ENCODE data around the gene MED22.

DNA sequence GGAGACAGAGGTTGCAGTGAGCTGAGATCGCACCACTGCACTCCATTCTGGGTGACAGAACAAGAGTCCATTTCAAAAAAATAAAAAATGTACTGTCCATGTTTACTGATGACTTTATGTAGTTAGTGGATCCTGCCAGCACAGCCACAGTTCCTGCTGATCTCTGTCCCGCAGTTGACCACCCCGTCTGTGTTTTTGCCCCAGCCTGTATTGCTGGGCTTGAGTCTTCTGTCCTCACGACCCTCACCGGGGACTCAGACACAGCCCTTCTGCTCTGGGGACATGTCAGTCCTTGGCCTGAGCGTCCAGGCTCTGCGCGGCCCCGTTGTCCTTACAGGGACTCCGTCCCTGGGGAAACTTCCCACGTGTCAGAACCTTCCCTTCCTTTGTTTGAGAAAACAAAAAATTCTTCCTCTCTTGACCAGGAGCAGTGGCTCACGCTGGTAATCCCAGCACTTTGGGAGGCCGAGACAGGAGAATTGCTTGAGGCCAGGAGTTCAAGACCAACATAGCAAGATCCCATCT is 26.5 kb downstream of the MED22 start:
- TF ChIP-seq, protein P1, sequence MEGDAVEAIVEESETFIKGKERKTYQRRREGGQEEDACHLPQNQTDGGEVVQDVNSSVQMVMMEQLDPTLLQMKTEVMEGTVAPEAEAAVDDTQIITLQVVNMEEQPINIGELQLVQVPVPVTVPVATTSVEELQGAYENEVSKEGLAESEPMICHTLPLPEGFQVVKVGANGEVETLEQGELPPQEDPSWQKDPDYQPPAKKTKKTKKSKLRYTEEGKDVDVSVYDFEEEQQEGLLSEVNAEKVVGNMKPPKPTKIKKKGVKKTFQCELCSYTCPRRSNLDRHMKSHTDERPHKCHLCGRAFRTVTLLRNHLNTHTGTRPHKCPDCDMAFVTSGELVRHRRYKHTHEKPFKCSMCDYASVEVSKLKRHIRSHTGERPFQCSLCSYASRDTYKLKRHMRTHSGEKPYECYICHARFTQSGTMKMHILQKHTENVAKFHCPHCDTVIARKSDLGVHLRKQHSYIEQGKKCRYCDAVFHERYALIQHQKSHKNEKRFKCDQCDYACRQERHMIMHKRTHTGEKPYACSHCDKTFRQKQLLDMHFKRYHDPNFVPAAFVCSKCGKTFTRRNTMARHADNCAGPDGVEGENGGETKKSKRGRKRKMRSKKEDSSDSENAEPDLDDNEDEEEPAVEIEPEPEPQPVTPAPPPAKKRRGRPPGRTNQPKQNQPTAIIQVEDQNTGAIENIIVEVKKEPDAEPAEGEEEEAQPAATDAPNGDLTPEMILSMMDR (IDR thresholded peaks at IDR 0.05) = no peak
- TF ChIP-seq ZFX (IDR thresholded peaks at IDR 0.05; ENCODE audit: borderline replicate concordance) = no peak

Measured in 22Rv1 (cell line).